ENCODE measurements around the gene ZNF234. TPM values are rescaled to one million over a fixed set of nuclear protein-coding genes. Genes with fewer than 3 reads are reported as not detected.

ZNF234 gene
- total and polyA plus RNA-seq, 2 of the 8 experiments (the other 6 are each of a cell fraction or from before 2014, with no cell fraction given), result 1.9 to 12.3 TPM

DNA sequence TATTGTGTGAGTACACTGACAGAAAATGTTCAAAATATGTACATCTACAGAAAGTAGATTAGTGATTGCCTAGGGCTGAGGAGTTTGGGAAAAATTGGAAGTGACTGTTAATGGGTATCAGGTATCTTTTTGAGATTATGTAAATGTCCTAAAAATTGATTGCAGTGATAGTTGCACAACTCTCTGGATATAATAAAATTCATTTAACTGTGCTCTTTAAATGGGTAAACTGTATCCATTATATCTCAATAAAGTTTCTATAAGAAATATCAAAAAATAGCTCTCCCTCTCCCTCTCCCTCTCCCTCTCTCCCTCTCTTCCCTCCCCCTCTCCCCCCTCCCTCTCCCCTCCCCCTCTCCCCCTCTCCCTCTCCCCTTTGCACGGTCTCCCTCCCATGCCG is 61.6 kb downstream of the ZNF234 start:
- H3K4me1 ChIP-seq (replicated peaks in 1 of 4; ENCODE audit: control insufficient read depth in 3 of 4, insufficient read depth in 4 of 4, low read length in 3 of 4), result no peaks in the 10 kb centered on the region
- H3K23me2 ChIP-seq (ENCODE audit: low read depth, low read length), result peaks cover 2% of the 10 kb centered on the region; the same call in 1 of the 2 replicates
- DNase-seq (ENCODE audit: low read depth in 1 of 2, low spot score in 2 of 2) (no peak), FAIRE-seq (no peak)
- no CpG with 5 or more reads among the region's 2 CpGs for WGBS, 2 experiments (ENCODE audit: extremely low coverage in 1 of 2, insufficient coverage in 1 of 2, insufficient read length in 1 of 2, insufficient replicate concordance in 2 of 2, low coverage in 1 of 2, low lambda C conversion rate in 2 of 2, missing lambda C conversion rate in 1 of 2)
- H3K79me2 ChIP-seq (ENCODE audit: control insufficient read depth in 1 of 2, insufficient read depth in 2 of 2, low read length in 2 of 2), result no peaks in the 10 kb centered on the region
- H3K23ac ChIP-seq (ENCODE audit: insufficient read length), result no peak overlapping the region
- no peak overlapping the region for H3K9ac ChIP-seq (replicated peaks in 1 of 4; ENCODE audit: extremely low read depth in 1 of 4, low read depth in 3 of 4, low read length in 3 of 4)
- H4K20me1 ChIP-seq (replicated peaks in 1 of 2; ENCODE audit: control insufficient read depth in 1 of 2, insufficient read depth in 2 of 2, low read length in 2 of 2), result no peaks in the 10 kb centered on the region
- no peak overlapping the region for H2BK20ac ChIP-seq (ENCODE audit: low read length)
- POLR2A ChIA-PET (ENCODE audit: partially characterized antibody), result no interaction called here
- H3K4me2 ChIP-seq (ENCODE audit: insufficient read depth in 1 of 2, low read depth in 2 of 2, low read length in 2 of 2), result no peak overlapping the region
- no peak overlapping the region for H2BK120ac ChIP-seq (replicated peaks; ENCODE audit: low read depth, low read length)
- H4K8ac ChIP-seq (ENCODE audit: extremely low read depth, insufficient read depth, low read length), result no peak overlapping the region
- no peak overlapping the region for H4K5ac ChIP-seq (ENCODE audit: insufficient read length, low read depth, low read length)
- no peak overlapping the region for H3K18ac ChIP-seq (ENCODE audit: extremely low read depth, low read length)
- no peak overlapping the region for H2BK5ac ChIP-seq (ENCODE audit: low read depth, low read length)
- H3K36me3 ChIP-seq (ENCODE audit: control insufficient read depth in 2 of 4, insufficient read depth in 4 of 4, low read length in 3 of 4), result no peaks in the 10 kb centered on the region
- no peak overlapping the region for H3K4ac ChIP-seq (replicated peaks; ENCODE audit: insufficient read length, low read depth, low read length)
- no peak overlapping the region for H3K14ac ChIP-seq (ENCODE audit: insufficient read length)
- CTCF ChIA-PET (ENCODE audit: partially characterized antibody), result no interaction called here
- H2BK12ac ChIP-seq (ENCODE audit: low read depth, low read length), result no peak overlapping the region
- H3K27me3 ChIP-seq (replicated peaks in 1 of 4; ENCODE audit: control insufficient read depth in 3 of 4, extremely low read depth in 1 of 4, insufficient read depth in 3 of 4, low read length in 3 of 4), result 0 out of 7 replicates have a peak, but pooled peaks cover 0 to 2% (median 0%) of the 10 kb centered on the region in 4 experiments
- H3K56ac ChIP-seq (replicated peaks; ENCODE audit: insufficient read length, low read depth, low read length), result no peak overlapping the region
- H2AK5ac ChIP-seq (ENCODE audit: low read depth, low read length), result no peak overlapping the region
- no peak overlapping the region for H2AFZ ChIP-seq (ENCODE audit: low read length)
- peaks cover 20 to 23% of the 10 kb centered on the region in 2 experiments for H3K9me3 ChIP-seq (ENCODE audit: insufficient read depth in 2 of 2, low read depth in 1 of 2, low read length in 1 of 2)
- no peak overlapping the region for H3K4me3 ChIP-seq (ENCODE audit: extremely low read depth in 1 of 4, insufficient read depth in 2 of 4, low read depth in 3 of 4, low read length in 4 of 4)
- no peak overlapping the region for H3K27ac ChIP-seq (ENCODE audit: low read depth, low read length)
- H3K79me1 ChIP-seq (ENCODE audit: low read depth, low read length), result no peaks in the 10 kb centered on the region
- H2BK15ac ChIP-seq (ENCODE audit: low read length), result no peak overlapping the region
- no peak overlapping the region for H4K91ac ChIP-seq (replicated peaks; ENCODE audit: insufficient read length, low read length)
- TF ChIP-seq YY1 (IDR thresholded peaks at IDR 0.05; ENCODE audit: low read depth, low read length) (no peak), RFX5 (IDR thresholded peaks at IDR 0.05; ENCODE audit: borderline replicate concordance, low read depth, low read length) (no peak), RXRA (IDR thresholded peaks at IDR 0.05; ENCODE audit: insufficient read depth, low read depth, low read length) (no peak)
- TF ChIP-seq, protein P1, sequence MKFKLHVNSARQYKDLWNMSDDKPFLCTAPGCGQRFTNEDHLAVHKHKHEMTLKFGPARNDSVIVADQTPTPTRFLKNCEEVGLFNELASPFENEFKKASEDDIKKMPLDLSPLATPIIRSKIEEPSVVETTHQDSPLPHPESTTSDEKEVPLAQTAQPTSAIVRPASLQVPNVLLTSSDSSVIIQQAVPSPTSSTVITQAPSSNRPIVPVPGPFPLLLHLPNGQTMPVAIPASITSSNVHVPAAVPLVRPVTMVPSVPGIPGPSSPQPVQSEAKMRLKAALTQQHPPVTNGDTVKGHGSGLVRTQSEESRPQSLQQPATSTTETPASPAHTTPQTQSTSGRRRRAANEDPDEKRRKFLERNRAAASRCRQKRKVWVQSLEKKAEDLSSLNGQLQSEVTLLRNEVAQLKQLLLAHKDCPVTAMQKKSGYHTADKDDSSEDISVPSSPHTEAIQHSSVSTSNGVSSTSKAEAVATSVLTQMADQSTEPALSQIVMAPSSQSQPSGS (IDR thresholded peaks at IDR 0.05; ENCODE audit: low read length), result no peak
